Stimulated activated naive CD8-positive, alpha-beta T cell treated with anti-CD3 and anti-CD28 coated beads, Interleukin-15, Interleukin-2, amounts not matched to agents 100 ng/mL and 50 ng/mL, for 24 hours (primary cell): ENCODE results near the gene NUBPL.
"Not testable (repeated sequence)": the region's sequence is repeated elsewhere in the genome, so short reads cannot be mapped to it uniquely, and the experiment has no call there.

Experiments
- H3K27ac Mint-ChIP-seq: one replicate; pipeline ENCODE4 v1.8.0; 2021; ENCODE audit warnings: mild to moderate bottlenecking, mixed read lengths
- H3K27me3 Mint-ChIP-seq: one replicate; pipeline ENCODE4 v1.8.0; 2021; ENCODE audit warnings: mixed read lengths
- H3K36me3 Mint-ChIP-seq: one replicate; pipeline ENCODE4 v1.8.0; 2021; ENCODE audit warnings: low read depth, mixed read lengths
- H3K4me1 Mint-ChIP-seq: one replicate; pipeline ENCODE4 v1.8.0; 2021; ENCODE audit warnings: low read depth, mixed read lengths
- H3K4me3 Mint-ChIP-seq: one replicate; pipeline ENCODE4 v1.8.0; 2021; ENCODE audit warnings: mild to moderate bottlenecking, mixed read lengths
- H3K9me3 Mint-ChIP-seq: one replicate; pipeline ENCODE4 v1.8.0; 2021; ENCODE audit warnings: mixed read lengths

The NUBPL gene

DNA sequence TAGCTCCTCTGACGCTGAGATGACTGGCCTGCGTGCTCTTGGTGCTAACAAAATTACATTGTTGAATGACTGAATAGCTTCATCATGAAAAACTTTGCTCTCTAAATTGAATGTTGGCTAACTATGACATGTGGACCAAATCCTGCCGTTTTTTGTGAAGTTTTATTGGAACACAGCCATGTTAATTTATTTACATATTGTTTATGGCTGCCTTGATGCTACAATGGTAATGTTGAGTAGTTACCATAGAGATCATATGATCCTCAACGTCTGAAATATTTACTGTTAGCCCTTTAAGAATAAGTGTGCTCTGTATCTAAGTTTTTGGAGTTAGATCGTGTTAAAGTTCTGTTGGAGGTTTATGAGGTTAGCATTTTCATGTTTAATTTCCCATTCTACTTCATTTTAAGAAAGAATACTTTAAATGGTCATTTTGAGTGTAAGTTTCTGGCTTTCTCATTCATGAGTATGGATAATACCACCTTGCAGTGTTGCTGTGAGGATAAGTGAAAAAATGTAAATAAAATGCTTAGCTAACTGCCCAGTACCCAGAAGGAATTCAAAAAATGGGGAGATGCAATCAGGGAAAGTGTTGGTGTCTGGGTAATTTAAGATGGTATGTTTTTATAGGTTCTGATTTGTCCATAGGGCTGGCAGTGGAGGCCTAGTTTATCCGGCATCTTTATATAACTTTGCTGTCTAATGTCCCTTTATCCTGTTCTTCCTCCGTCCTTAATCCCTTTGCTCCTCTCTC is 35.3 kb downstream of the NUBPL start:
- Mint-ChIP-seq H3K9me3 (no peaks in the 10 kb centered on the region), H3K4me1 (no peaks in the 10 kb centered on the region), H3K36me3 (peaks cover 32% of the 10 kb centered on the region), H3K27me3 (no peaks in the 10 kb centered on the region), H3K27ac (no peak overlapping the region), H3K4me3 (no peak overlapping the region)

DNA sequence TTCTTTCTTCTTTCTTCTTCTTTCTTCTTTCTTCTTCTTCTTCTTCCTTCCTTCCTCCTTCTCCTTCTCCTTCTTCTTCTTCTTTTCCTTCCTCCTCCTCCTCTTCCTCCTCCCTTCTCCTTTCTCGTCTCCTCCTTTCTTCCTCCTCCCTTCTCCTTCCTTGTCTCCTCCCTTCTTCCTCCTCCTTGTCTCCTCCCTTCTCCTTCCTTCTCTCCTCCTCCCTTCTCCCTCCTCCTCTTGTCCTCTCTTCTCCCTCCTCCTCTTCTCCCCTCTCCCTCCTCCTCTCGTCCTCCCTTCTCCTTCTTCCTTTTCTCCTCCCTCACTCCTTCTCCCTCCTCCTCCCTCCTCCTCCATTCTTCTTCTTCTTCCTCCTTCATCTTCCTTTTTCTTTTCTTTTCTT is 44.5 kb downstream of the NUBPL start:
- H3K9me3 Mint-ChIP-seq, result peaks cover 29% of the 10 kb centered on the region
- no peak overlapping the region for H3K27ac Mint-ChIP-seq
- no peak overlapping the region for H3K4me3 Mint-ChIP-seq
- H3K4me1 Mint-ChIP-seq, result peaks cover 3% of the 10 kb centered on the region
- peaks cover 39% of the 10 kb centered on the region for H3K36me3 Mint-ChIP-seq
- no peaks in the 10 kb centered on the region for H3K27me3 Mint-ChIP-seq

DNA sequence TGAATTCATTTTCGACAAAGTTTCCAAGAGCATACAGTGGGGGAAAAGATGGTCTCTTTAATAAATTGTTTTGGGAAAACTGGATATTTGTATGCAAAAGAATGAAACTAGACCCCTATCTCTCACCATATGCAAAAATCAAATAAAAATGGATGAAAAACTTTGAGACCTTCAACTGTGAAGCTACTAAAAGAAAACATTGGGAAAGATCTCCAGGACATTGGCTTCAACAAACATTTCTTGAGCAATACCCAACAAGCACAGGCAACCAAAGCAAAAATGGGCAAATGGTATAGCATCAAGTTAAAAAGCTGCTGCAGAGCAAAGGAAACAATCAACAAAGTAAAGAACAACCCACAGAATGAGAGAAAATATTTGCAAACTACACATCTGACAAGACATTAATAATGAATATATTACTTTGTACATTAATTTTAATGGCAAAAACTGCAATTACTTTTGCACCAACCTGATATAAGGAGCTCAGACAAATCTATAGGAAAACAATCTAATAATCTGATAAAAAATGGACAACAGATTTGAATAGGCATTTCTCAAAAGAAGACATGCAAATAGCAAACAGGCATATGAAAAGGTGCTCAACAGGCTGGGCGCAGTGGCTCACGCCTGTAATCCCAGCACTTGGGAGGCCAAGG is 50.7 kb downstream of the NUBPL start:
- peaks cover 22% of the 10 kb centered on the region for H3K36me3 Mint-ChIP-seq
- H3K9me3 Mint-ChIP-seq, result peaks cover 49% of the 10 kb centered on the region
- H3K27ac Mint-ChIP-seq, result no peak overlapping the region
- H3K27me3 Mint-ChIP-seq, result no peaks in the 10 kb centered on the region
- H3K4me1 Mint-ChIP-seq, result peaks cover 3% of the 10 kb centered on the region
- H3K4me3 Mint-ChIP-seq, result no peak overlapping the region

DNA sequence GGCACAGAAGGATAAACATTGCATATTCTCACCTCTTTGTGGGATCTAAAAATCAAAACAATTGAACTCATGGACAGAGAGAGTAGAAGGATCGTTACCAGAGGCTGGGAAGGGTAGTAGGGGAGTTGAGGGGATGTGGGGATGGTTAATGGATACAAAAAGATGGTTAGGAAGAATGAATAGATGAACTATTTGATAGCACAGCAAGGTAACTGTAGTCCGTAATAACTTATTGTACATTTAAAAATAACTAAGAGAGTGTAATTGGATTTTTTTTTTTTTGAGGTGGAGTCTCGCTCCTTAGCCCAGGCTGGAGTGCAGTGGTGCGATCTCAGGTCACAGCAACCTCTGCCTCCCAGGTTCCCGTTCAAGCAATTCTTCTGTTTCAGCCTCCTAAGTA is 52.0 kb downstream of the NUBPL start:
- Mint-ChIP-seq H3K27ac (no peak overlapping the region), H3K27me3 (no peaks in the 10 kb centered on the region), H3K36me3 (peaks cover 16% of the 10 kb centered on the region), H3K9me3 (peaks cover 43% of the 10 kb centered on the region), H3K4me1 (no peaks in the 10 kb centered on the region), H3K4me3 (no peak overlapping the region)

DNA sequence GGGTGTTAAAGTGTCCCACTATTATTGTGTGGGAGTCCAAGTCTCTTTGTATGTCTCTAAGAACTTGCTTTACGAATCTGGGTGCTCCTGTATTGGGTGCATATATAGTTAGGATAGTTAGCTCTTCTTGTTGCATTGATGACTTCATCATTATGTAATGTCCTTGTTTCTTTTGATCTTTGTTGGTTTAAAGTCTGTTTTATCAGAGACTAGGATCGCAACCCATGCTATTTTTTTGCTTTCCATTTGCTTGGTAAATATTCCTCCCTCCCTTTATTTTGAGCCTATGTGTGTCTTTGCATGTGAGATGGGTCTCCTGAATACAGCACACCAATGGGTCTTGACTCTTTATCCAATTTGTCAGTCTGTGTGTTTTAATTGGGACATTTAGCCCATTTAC is 57.7 kb downstream of the NUBPL start:
- not testable (repeated sequence) for H3K4me1 Mint-ChIP-seq, H3K27me3 Mint-ChIP-seq, H3K27ac Mint-ChIP-seq, H3K4me3 Mint-ChIP-seq
- Mint-ChIP-seq H3K36me3 (peaks cover 49% of the 10 kb centered on the region), H3K9me3 (peaks cover 41% of the 10 kb centered on the region)

DNA sequence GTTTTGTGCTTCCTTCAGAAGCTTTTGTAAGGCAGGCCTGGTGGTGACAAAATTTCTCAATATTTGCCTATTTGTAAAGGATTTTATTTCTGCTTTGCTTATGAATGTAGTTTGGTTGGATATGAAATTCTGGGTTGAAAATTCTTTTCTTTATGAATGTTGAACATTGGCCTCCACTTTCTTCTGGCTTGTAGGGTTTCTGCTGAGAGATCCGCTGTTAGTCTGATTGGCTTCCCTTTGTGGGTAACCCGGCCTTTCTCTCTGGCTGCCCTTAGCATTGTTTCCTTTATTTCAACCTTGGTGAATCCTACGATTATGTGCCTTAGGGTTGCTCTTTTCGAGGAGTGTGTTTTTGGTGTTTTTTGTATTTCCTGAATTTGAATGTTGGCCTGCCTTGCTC is 58.2 kb downstream of the NUBPL start:
- Mint-ChIP-seq H3K9me3 (peaks cover 46% of the 10 kb centered on the region), H3K27me3 (no peaks in the 10 kb centered on the region), H3K4me3 (no peak overlapping the region), H3K4me1 (no peaks in the 10 kb centered on the region), H3K27ac (no peak overlapping the region), H3K36me3 (peaks cover 53% of the 10 kb centered on the region)

DNA sequence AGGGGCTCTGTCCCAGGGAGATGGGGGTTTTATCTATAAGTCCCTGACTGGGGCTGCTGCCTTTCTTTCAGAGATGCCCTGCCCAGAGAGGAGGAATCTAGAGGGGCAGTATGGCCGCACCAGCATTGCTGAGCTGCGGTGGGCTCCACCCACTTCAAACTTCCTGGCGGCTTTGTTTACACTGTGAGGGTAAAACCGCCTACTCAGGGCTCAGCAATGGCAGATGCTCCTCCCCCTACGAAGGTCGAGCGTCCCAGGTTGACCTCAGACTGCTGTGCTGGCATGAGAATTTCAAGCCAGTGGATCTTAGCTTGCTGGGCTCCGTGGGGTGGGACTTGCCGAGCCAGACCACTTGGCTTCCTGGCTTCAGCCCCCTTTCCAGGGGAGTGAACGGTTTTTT is 59.7 kb downstream of the NUBPL start:
- H3K27ac Mint-ChIP-seq, H3K27me3 Mint-ChIP-seq, H3K4me3 Mint-ChIP-seq, H3K4me1 Mint-ChIP-seq: not testable (repeated sequence)
- H3K9me3 Mint-ChIP-seq, result peaks cover 40% of the 10 kb centered on the region
- peaks cover 62% of the 10 kb centered on the region for H3K36me3 Mint-ChIP-seq

DNA sequence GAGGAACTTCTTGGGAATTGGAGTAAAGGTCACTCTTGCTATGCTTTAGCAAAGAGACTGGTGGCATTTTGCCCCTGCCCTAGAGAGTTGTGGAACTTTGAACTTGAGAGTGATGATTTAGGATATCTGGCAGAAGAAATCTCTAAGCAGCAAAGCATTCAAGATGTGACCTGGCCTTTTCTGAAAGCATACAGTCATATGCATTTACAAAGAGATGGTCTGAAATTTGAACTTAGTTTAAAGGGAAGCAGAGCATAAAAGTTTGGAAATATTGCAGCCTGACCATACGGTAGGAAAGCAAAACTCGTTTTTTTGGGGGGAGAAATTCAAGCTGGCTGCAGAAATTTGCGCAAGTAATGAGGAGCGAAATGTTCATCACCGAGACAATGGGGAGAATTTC is 60.9 kb downstream of the NUBPL start:
- H3K27me3 Mint-ChIP-seq, result no peaks in the 10 kb centered on the region
- peaks cover 38% of the 10 kb centered on the region for H3K9me3 Mint-ChIP-seq
- H3K4me3 Mint-ChIP-seq, result no peak overlapping the region
- no peaks in the 10 kb centered on the region for H3K4me1 Mint-ChIP-seq
- H3K36me3 Mint-ChIP-seq, result peaks cover 66% of the 10 kb centered on the region
- no peak overlapping the region for H3K27ac Mint-ChIP-seq

DNA sequence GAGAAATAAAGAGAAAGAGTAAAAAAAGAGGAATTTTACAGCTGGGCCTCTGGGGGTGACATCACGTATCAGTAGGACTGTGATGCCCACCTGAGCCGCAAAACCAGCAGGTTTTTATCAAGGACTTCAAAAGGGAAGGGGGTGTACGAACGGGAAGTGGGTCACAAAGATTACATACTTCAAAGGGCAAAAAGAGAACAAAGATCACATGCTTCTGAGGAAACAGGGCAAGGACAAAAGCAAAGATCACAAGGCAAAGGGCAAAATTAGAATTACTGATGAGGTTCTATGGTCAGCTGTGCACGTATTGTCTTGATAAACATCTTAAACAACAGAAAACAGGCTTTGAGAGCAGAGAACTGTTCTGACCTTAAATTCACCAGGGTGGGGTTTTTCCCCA is 91.7 kb downstream of the NUBPL start:
- not testable (repeated sequence) for H3K4me1 Mint-ChIP-seq, H3K27ac Mint-ChIP-seq, H3K27me3 Mint-ChIP-seq, H3K4me3 Mint-ChIP-seq
- Mint-ChIP-seq H3K9me3 (peaks cover 32% of the 10 kb centered on the region), H3K36me3 (peaks cover 46% of the 10 kb centered on the region)

DNA sequence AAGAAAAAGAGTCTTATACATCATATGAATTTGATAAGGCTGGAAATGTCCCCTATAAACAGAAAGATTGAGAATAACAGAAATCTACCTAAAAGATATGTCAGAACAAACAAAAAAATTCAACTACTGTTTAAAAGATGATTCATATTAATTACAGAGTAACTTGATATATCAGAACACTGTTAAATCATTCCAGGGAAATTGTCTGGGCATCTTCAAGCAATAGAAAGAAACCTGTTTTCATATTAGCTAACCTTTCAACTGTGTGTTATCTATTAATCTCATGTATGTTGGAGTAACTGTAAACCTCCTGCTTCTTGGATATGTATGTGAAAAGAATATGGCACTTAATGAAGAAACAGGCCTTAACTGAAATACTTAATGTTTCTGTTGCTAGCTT is 96.7 kb downstream of the NUBPL start:
- no peak overlapping the region for H3K27ac Mint-ChIP-seq
- H3K27me3 Mint-ChIP-seq, result no peaks in the 10 kb centered on the region
- H3K36me3 Mint-ChIP-seq, result peaks cover 38% of the 10 kb centered on the region
- H3K4me1 Mint-ChIP-seq, result no peaks in the 10 kb centered on the region
- peaks cover 20% of the 10 kb centered on the region for H3K9me3 Mint-ChIP-seq
- no peak overlapping the region for H3K4me3 Mint-ChIP-seq

DNA sequence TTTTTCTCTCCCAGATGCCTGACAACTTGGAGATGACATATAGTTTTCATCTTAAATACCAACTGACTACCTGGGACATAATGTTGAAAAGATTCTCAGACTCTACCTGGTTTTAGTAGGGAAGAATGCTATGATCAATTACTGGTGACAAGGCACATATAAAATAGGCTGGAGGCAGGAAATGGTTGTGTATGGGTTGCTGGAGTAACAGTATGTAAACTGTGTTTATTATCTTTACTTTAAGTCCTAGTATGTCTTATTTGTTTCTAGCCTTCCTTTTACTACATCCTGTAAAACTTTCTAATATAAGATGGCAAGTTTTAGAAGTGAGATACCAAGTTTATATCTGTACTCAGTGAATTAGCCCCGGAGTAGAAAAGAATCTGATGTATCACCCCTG is 98.1 kb downstream of the NUBPL start:
- no peak overlapping the region for H3K4me3 Mint-ChIP-seq
- H3K27me3 Mint-ChIP-seq, result no peaks in the 10 kb centered on the region
- no peaks in the 10 kb centered on the region for H3K4me1 Mint-ChIP-seq
- peaks cover 18% of the 10 kb centered on the region for H3K9me3 Mint-ChIP-seq
- no peak overlapping the region for H3K27ac Mint-ChIP-seq
- H3K36me3 Mint-ChIP-seq, result peaks cover 38% of the 10 kb centered on the region

DNA sequence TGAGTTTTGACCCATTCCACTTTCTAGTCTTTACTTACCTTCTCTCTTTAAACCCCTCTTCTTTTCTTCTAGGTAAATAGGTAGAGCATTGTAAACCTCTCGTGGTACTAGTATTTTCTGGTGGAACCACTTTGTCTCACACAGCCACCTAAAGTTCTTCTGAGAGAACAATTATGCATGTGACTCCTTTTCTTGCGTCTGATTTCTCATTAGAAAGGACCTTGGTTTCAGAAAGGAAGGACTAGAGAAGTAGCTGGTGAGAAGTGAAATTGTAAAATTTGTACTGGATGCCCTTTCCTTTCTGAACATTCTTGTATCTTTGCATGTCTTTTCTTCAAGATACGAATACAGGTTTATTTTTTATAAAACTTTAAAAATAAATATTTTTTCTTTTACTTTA is 99.0 kb downstream of the NUBPL start:
- Mint-ChIP-seq H3K27ac (no peak overlapping the region), H3K36me3 (peaks cover 39% of the 10 kb centered on the region), H3K27me3 (no peaks in the 10 kb centered on the region), H3K4me3 (no peak overlapping the region), H3K9me3 (peaks cover 17% of the 10 kb centered on the region), H3K4me1 (no peaks in the 10 kb centered on the region)

DNA sequence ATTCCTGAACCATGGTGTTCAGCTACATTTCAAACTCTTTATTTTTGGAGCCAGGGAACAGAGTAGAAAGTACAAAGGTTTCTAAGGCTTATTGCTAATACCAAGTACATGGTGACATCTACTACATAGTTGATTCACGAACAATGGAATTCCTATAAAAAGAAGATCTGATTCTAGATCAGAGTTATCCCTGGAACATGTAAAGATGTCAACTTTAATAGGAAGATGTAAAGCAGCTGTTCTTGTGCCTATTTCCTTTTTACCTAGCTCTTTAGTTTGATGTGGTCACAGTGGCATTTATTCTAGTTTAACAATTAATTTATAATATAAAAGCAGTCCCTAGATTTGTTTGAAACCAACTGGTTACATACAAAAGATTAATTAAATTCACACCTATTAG is 99.5 kb downstream of the NUBPL start:
- H3K4me3 Mint-ChIP-seq, result no peak overlapping the region
- peaks cover 38% of the 10 kb centered on the region for H3K36me3 Mint-ChIP-seq
- H3K9me3 Mint-ChIP-seq, result peaks cover 22% of the 10 kb centered on the region
- no peak overlapping the region for H3K27ac Mint-ChIP-seq
- H3K4me1 Mint-ChIP-seq, result no peaks in the 10 kb centered on the region
- H3K27me3 Mint-ChIP-seq, result no peaks in the 10 kb centered on the region

DNA sequence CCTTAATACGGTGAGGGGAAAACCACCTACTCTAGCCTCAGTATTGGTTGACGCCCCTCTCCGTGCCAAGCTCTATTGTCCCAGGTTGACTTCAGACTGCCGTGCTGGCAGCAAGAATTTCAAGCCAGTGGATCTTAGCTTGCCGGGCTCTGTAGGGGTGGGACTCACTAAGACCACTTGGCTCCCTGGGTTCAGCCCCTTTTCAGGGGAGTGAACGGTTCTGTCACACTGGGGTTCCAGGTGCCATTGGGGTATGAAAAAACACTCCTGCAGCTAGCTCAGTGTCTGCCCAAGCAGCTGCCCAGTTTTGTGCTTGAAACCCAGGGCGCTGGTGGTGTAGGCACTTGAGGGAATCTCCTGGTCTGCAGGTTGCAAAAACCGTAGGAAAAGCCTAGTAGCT is 107.1 kb downstream of the NUBPL start:
- Mint-ChIP-seq H3K27ac (no peak overlapping the region), H3K27me3 (no peaks in the 10 kb centered on the region), H3K4me1 (no peaks in the 10 kb centered on the region), H3K36me3 (peaks cover 65% of the 10 kb centered on the region), H3K9me3 (peaks cover 40% of the 10 kb centered on the region), H3K4me3 (no peak overlapping the region)

DNA sequence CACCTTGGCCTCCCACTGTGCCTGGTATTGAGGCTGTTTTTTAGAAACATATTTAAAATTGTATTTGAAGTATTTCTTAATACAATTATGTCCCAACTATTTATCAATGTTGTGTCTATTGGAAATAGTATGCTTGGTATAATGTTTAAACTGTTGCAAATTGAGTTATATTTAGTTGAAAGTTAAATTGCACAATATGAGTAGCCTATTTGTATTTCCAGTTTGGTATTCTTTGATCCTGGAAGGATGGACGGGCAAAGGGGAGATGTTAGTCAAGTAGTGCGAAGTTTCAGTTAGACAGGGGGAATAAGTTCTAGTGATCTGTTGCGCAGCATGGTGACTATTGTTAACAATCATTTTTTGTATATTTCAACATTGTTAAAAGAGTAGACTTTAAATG is 111.5 kb downstream of the NUBPL start:
- Mint-ChIP-seq H3K27me3 (no peaks in the 10 kb centered on the region), H3K9me3 (peaks cover 15% of the 10 kb centered on the region), H3K4me3 (no peak overlapping the region), H3K27ac (no peak overlapping the region), H3K36me3 (peaks cover 45% of the 10 kb centered on the region), H3K4me1 (peaks cover 4% of the 10 kb centered on the region)

DNA sequence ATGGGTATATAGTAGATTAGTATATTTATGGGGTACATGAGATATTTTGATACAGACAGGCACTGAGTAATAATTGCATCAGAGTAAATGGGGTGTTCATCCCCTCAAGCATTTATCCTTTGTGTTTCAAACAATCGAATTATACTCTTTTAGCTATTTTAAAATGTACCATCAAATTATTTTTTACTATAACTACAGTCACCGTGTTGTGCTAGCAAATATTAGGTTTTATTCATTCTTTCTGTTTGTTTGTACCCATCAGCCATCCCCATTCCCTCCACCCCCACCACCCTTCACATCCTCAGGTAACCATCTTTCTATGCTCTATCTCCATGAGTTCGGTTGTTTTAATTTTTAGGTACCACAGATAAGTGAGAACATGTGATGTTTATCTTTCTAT is 115.8 kb downstream of the NUBPL start:
- no peak overlapping the region for H3K4me3 Mint-ChIP-seq
- H3K27ac Mint-ChIP-seq, result no peak overlapping the region
- H3K36me3 Mint-ChIP-seq, result peaks cover 42% of the 10 kb centered on the region
- H3K27me3 Mint-ChIP-seq, result no peaks in the 10 kb centered on the region
- peaks cover 4% of the 10 kb centered on the region for H3K4me1 Mint-ChIP-seq
- H3K9me3 Mint-ChIP-seq, result no peaks in the 10 kb centered on the region
